Measurements from ENCODE around the gene MYH9. TPM values are rescaled to one million over a fixed set of nuclear protein-coding genes. Genes with fewer than 3 reads are reported as not detected.

MYH9 gene
- total RNA-seq, 1 experiment from 2014 or later = 788 TPM

- Histone ChIP-seq H3K9me3 (ENCODE audit: control insufficient read depth, insufficient read depth, low read depth, low read length) (no peaks in the 10 kb centered on the region), H3K4me1 (ENCODE audit: control insufficient read depth, insufficient read depth, low read length) (peaks cover 96% of the 10 kb centered on the region), H3K4me3 (ENCODE audit: low read depth in 2 of 2, low read length in 2 of 2) (no peak overlapping the region), H3K36me3 (ENCODE audit: control insufficient read depth, insufficient read depth, low read length) (peaks cover 10% of the 10 kb centered on the region), H3K27ac (ENCODE audit: low read length) (peak overlapping the region; percentile 89), H3K27me3 (ENCODE audit: control insufficient read depth, insufficient read depth, low read length) (no peaks in the 10 kb centered on the region)
- BruUV-seq (replicated peaks) = TSS peak; percentile 25
- intact Hi-C loops (cut with micrococcal nuclease; ENCODE audit: unreplicated experiment) = no loop called here
- TF ChIP-seq REST (IDR thresholded peaks at IDR 0.05; ENCODE audit: insufficient read depth in 1 of 2, low read depth in 2 of 2, low read length in 1 of 2) (no peak), POLR2AphosphoS5 (IDR thresholded peaks at IDR 0.05; ENCODE audit: low read depth, low read length) (0 out of 2 replicates have a peak, but pooled peaks have one; percentile 22)
- in situ Hi-C loops (cut with HindIII; ENCODE audit: low pct_unique_long_range_greater_than_20kb, low sequenced_read_pairs) = no loop called here
- ChIA-PET POLR2A (no interaction called here), CTCF (no interaction called here)
- no peak for ATAC-seq
- no peak for DNase-seq (ENCODE audit: low read depth, low spot score)
These were observed 50.2 kb downstream of the MYH9 start for GRCh38 chr22:36337365-36338130.

DNA sequence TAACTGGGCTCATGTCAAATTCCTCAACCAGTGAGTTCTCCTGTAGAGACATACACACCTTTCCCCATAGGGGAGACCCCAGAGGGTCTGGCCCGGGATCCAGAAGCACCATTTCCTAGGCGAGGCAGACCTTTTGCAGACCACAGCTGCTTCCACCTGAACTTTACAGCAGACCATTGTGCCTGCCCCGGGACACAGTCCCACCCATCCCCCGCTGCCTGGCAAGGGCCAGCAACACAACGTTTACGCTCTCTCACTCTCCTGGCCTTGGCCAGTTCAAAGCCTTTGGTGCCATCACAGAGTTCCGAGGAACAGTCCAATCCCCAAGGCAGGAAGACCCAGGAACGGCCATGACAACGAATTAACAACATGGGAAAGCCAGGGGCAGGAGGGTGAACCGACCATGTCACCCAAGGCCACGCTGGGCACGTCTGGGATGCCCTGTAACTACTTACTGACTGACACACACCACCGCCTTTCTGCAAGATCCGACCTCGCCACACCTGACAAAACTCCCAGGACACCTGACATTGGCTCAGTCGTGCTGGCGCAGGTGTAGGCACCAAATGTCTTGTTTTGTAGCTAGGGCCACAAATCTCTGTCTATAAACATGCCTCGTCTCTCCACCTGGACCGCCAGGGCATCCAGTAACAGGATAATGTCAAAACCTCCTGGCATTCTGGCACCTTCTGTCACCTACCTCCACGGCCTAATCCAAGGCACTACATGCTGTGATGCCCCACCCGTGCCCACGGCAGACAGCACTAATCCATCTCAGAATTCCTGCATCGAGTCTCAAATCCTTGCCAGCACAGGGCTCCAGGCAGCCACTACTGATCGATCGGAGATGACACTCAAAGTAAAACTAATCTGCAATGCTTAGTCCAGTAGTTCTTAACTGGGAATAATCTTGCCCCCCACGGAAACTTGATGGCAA is 51.3 kb downstream of the MYH9 start:
- ATAC-seq = no peak
- Histone ChIP-seq H3K27ac (ENCODE audit: low read length) (peak overlapping the region; percentile 89), H3K9me3 (ENCODE audit: control insufficient read depth, insufficient read depth, low read depth, low read length) (no peaks in the 10 kb centered on the region), H3K27me3 (ENCODE audit: control insufficient read depth, insufficient read depth, low read length) (no peaks in the 10 kb centered on the region), H3K4me3 (ENCODE audit: low read depth in 2 of 2, low read length in 2 of 2) (no peak overlapping the region), H3K4me1 (ENCODE audit: control insufficient read depth, insufficient read depth, low read length) (peaks cover 96% of the 10 kb centered on the region), H3K36me3 (ENCODE audit: control insufficient read depth, insufficient read depth, low read length) (peaks cover 12% of the 10 kb centered on the region)
- no peak for TF ChIP-seq SIN3A (IDR thresholded peaks at IDR 0.05; ENCODE audit: borderline replicate concordance, insufficient read depth, low read depth, low read length)
- intact Hi-C loops (cut with micrococcal nuclease; ENCODE audit: unreplicated experiment) (no loop called here), in situ Hi-C loops (cut with HindIII; ENCODE audit: low pct_unique_long_range_greater_than_20kb, low sequenced_read_pairs) (no loop called here)
- DNase-seq (ENCODE audit: low read depth, low spot score) = no peak
- ChIA-PET CTCF (no interaction called here), POLR2A (no interaction called here)
- no TSS peak for BruUV-seq (replicated peaks)

GRCh38 chr22:36335621-36336020 is 52.1 kb downstream of the MYH9 start:
- intact Hi-C loops (cut with micrococcal nuclease; ENCODE audit: unreplicated experiment) = no loop called here

More at GRCh38 chr22:36335621-36336020, 52.1 kb downstream of the MYH9 start:
- TF ChIP-seq SIN3A (IDR thresholded peaks at IDR 0.05; ENCODE audit: borderline replicate concordance, insufficient read depth, low read depth, low read length) (no peak), POLR2AphosphoS5 (IDR thresholded peaks at IDR 0.05; ENCODE audit: low read depth, low read length) (no peak), REST (IDR thresholded peaks at IDR 0.05; ENCODE audit: insufficient read depth in 1 of 2, low read depth in 2 of 2, low read length in 1 of 2) (no peak), TCF7L2 (IDR thresholded peaks at IDR 0.05; ENCODE audit: low read depth, low read length) (no peak)
- TF ChIP-seq, protein P1, sequence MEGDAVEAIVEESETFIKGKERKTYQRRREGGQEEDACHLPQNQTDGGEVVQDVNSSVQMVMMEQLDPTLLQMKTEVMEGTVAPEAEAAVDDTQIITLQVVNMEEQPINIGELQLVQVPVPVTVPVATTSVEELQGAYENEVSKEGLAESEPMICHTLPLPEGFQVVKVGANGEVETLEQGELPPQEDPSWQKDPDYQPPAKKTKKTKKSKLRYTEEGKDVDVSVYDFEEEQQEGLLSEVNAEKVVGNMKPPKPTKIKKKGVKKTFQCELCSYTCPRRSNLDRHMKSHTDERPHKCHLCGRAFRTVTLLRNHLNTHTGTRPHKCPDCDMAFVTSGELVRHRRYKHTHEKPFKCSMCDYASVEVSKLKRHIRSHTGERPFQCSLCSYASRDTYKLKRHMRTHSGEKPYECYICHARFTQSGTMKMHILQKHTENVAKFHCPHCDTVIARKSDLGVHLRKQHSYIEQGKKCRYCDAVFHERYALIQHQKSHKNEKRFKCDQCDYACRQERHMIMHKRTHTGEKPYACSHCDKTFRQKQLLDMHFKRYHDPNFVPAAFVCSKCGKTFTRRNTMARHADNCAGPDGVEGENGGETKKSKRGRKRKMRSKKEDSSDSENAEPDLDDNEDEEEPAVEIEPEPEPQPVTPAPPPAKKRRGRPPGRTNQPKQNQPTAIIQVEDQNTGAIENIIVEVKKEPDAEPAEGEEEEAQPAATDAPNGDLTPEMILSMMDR (IDR thresholded peaks at IDR 0.05) = no peak
- CTCF ChIA-PET = interaction anchor here (0.6 kb wide), 1 partner anchor 72 kb away, joined by 5 read pairs; no protein-coding TSS in a partner anchor
- no peak overlapping the region; a peak in 1 of 4 replicates for H3K4me3 ChIP-seq (ENCODE audit: low read depth in 2 of 2, low read length in 2 of 2)
- peaks cover 96% of the 10 kb centered on the region for H3K4me1 ChIP-seq (ENCODE audit: control insufficient read depth, insufficient read depth, low read length)
- DNase-seq (ENCODE audit: low read depth, low spot score) (no peak), ATAC-seq (no peak)
- no TSS peak for BruUV-seq (replicated peaks)
- POLR2A ChIA-PET = no interaction called here
- H3K9me3 ChIP-seq (ENCODE audit: control insufficient read depth, insufficient read depth, low read depth, low read length) = no peaks in the 10 kb centered on the region
- peak overlapping the region; percentile 89 for H3K27ac ChIP-seq (ENCODE audit: low read length)
- in situ Hi-C loops (cut with HindIII; ENCODE audit: low pct_unique_long_range_greater_than_20kb, low sequenced_read_pairs) = no loop called here
- no peaks in the 10 kb centered on the region for H3K27me3 ChIP-seq (ENCODE audit: control insufficient read depth, insufficient read depth, low read length)
- H3K36me3 ChIP-seq (ENCODE audit: control insufficient read depth, insufficient read depth, low read length) = peaks cover 6% of the 10 kb centered on the region

All from Panc1 (cell line).